Ascending aorta (tissue), 2 donors: Measurements from ENCODE around the gene MSRB2. TPM values are rescaled to one million over a fixed set of nuclear protein-coding genes. Genes with fewer than 3 reads are reported as not detected.
A peak's percentile ranks its signal among the peaks of the same experiment; 100 is the strongest.

Experiments
- DNase-seq, 2 donors: peaks; one replicate each; pipeline ENCODE4 v3.0.0-alpha.2; 2019; ENCODE audit warnings: low spot score in 2 of 2
- H3K27ac ChIP-seq, 2 donors: fragments of 200-600 bp; sonication (generic); one replicate each; pipeline ENCODE4 v1.5.1; 2016 to 2017; ENCODE audit warnings: mild to moderate bottlenecking in 1 of 2
- H3K27me3 ChIP-seq: fragments of 200-600 bp; sonication (generic); one replicate; pipeline ENCODE4 v1.5.1; 2017
- H3K36me3 ChIP-seq, 2 donors: fragments of 200-600 bp; sonication (generic); one replicate each; pipeline ENCODE4 v1.5.1; 2016
- H3K4me1 ChIP-seq, 2 donors: fragments of 200-600 bp; sonication (generic); one replicate each; pipeline ENCODE4 v1.5.1; 2016 to 2017; ENCODE audit warnings: mild to moderate bottlenecking in 1 of 2
- H3K4me3 ChIP-seq, 2 donors: fragments of 200-600 bp; sonication (generic); one replicate each; pipeline ENCODE4 v1.5.1; 2016 to 2017; ENCODE audit warnings: mild to moderate bottlenecking in 1 of 2
- H3K9me3 ChIP-seq, 2 donors: fragments of 200-600 bp; sonication (generic); one replicate each; pipeline ENCODE4 v1.5.1; 2016
- CTCF ChIP-seq, 3 experiments: fragments of 200-600 bp in 2 of 3; fragments of 450-650 bp in 1 of 3; sonication (generic) in 2 of 3; IDR thresholded peaks; one replicate each; pipeline ENCODE4 v1.5.1; 2016 to 2019; ENCODE audit warnings: antibody characterized with exemption in 3 of 3, mild to moderate bottlenecking in 1 of 3, moderate library complexity in 1 of 3
- intact Hi-C: fragments of 100-400 bp; cut with DNase I; formaldehyde crosslinking; loops from one replicate; pipeline ENCODE4 v1.15.1; 2023
- total RNA-seq: library from RNA; depleted of rRNA; stranded (reverse); fragments of >200 nt; gene quantifications from one replicate; pipeline ENCODE4 v1.1.0, GENCODE V29; 2016

Gene MSRB2
- total RNA-seq, 1 donor from 2014 or later: 38.0 TPM

GRCh38 chr10:23051855-23052331 lies 43.5 kb upstream of the MSRB2 start:
- TF ChIP-seq CTCF (IDR thresholded peaks at IDR 0.05): no peak
- intact Hi-C loops: no loop called here
- Histone ChIP-seq H3K4me3 (no peak overlapping the region), H3K9me3 (no peaks in the 10 kb centered on the region), H3K27ac (no peak overlapping the region), H3K27me3 (no peaks in the 10 kb centered on the region), H3K4me1 (no peaks in the 10 kb centered on the region), H3K36me3 (no peaks in the 10 kb centered on the region)
- DNase-seq: no peak

GRCh38 chr10:23053036-23053435 lies 42.3 kb upstream of the MSRB2 start:
- Histone ChIP-seq H3K4me3 (no peak overlapping the region), H3K27me3 (no peaks in the 10 kb centered on the region), H3K4me1 (peaks cover 0 to 2% of the 10 kb centered on the region in 2 donors), H3K9me3 (no peaks in the 10 kb centered on the region), H3K36me3 (no peaks in the 10 kb centered on the region), H3K27ac (no peak overlapping the region)
- DNase-seq: no peak
- intact Hi-C loops: no loop called here
- no peak for TF ChIP-seq CTCF (IDR thresholded peaks at IDR 0.05)

GRCh38 chr10:23055424-23056185 lies 39.8 kb upstream of the MSRB2 start:
- no peaks in the 10 kb centered on the region for H3K27me3 ChIP-seq
- H3K4me3 ChIP-seq: no peak overlapping the region
- no peak for DNase-seq
- no peaks in the 10 kb centered on the region for H3K36me3 ChIP-seq
- TF ChIP-seq CTCF (IDR thresholded peaks at IDR 0.05): no peak
- intact Hi-C loops: no loop called here
- no peaks in the 10 kb centered on the region for H3K9me3 ChIP-seq
- H3K4me1 ChIP-seq: peaks cover 0 to 7% of the 10 kb centered on the region in 2 donors
- no peak overlapping the region for H3K27ac ChIP-seq

GRCh38 chr10:23056186-23056579 lies 39.2 kb upstream of the MSRB2 start:
- Histone ChIP-seq H3K4me3 (no peak overlapping the region), H3K9me3 (no peaks in the 10 kb centered on the region), H3K4me1 (peaks cover 0 to 7% of the 10 kb centered on the region in 2 donors), H3K27ac (no peak overlapping the region), H3K36me3 (no peaks in the 10 kb centered on the region), H3K27me3 (no peaks in the 10 kb centered on the region)
- intact Hi-C loops: no loop called here
- no peak for DNase-seq
- TF ChIP-seq CTCF (IDR thresholded peaks at IDR 0.05): no peak

- intact Hi-C loops: no loop called here
- Histone ChIP-seq H3K4me1 (peaks cover 0 to 7% of the 10 kb centered on the region in 2 donors), H3K27me3 (no peaks in the 10 kb centered on the region), H3K36me3 (no peaks in the 10 kb centered on the region), H3K9me3 (no peaks in the 10 kb centered on the region), H3K27ac (peak overlapping the region in 1 of 2 donors; percentile 22), H3K4me3 (no peak overlapping the region)
- DNase-seq: no peak
- TF ChIP-seq CTCF (IDR thresholded peaks at IDR 0.05): no peak
These were observed 37.0 kb upstream of the MSRB2 start for GRCh38 chr10:23058366-23058765.
